Mesendoderm (in vitro differentiated cells): ENCODE data around the gene CACNA1H.
"Not testable (repeated sequence)": the region's sequence is repeated elsewhere in the genome, so short reads cannot be mapped to it uniquely, and the experiment has no call there.

Experiments
- DNase-seq: peaks from one replicate; pipeline ENCODE4 v3.0.0; 2013
- H2AK5ac ChIP-seq: 2 replicates; pipeline ENCODE4 v1.6.1; 2013; ENCODE audit warnings: low read length, inconsistent platforms
- H2BK120ac ChIP-seq: 2 replicates; pipeline ENCODE4 v1.6.1; 2013; ENCODE audit warnings: low read depth, mild to moderate bottlenecking, low read length, moderate library complexity, mixed read lengths
- H2BK15ac ChIP-seq: replicated peaks from 2 replicates; pipeline ENCODE4 v1.6.1; 2013; ENCODE audit warnings: low read depth, mild to moderate bottlenecking, moderate library complexity
- H2BK5ac ChIP-seq: 2 replicates; pipeline ENCODE4 v1.6.1; 2013; ENCODE audit warnings: low read length, inconsistent platforms
- H3K18ac ChIP-seq: 2 replicates; pipeline ENCODE4 v1.6.1; 2013; ENCODE audit warnings: mild to moderate bottlenecking, low read length, mixed read lengths
- H3K23ac ChIP-seq: one replicate; pipeline ENCODE4 v1.6.1; 2013; ENCODE audit warnings: low read length
- H3K27ac ChIP-seq: 2 replicates; pipeline ENCODE4 v1.5.1; 2013; ENCODE audit warnings: low read depth, mild to moderate bottlenecking, inconsistent platforms, low read length, moderate library complexity
- H3K27me3 ChIP-seq: 2 replicates; pipeline ENCODE4 v1.6.1; 2013; ENCODE audit warnings: low read length, control low read depth, mild to moderate bottlenecking, inconsistent platforms; ENCODE audit not compliant: insufficient read depth, poor library complexity
- H3K36me3 ChIP-seq: 2 replicates; pipeline ENCODE4 v1.6.1; 2013; ENCODE audit warnings: low read length, inconsistent platforms; ENCODE audit not compliant: control insufficient read depth, insufficient read depth
- H3K4ac ChIP-seq: one replicate; pipeline ENCODE4 v1.6.1; 2013; ENCODE audit warnings: low read depth, mild to moderate bottlenecking, low read length, moderate library complexity
- H3K4me1 ChIP-seq: 2 replicates; pipeline ENCODE4 v1.6.1; 2013; ENCODE audit warnings: low read depth, low read length, inconsistent platforms; ENCODE audit not compliant: control insufficient read depth
- H3K4me2 ChIP-seq: 2 replicates; pipeline ENCODE4 v1.6.1; 2013; ENCODE audit warnings: low read length
- H3K4me3 ChIP-seq: 2 replicates; pipeline ENCODE4 v1.5.1; 2013; ENCODE audit warnings: mild to moderate bottlenecking, low read length
- H3K56ac ChIP-seq: one replicate; pipeline ENCODE4 v1.6.1; 2013; ENCODE audit warnings: low read length
- H3K79me1 ChIP-seq: 2 replicates; pipeline ENCODE4 v1.6.1; 2013; ENCODE audit warnings: low read length, inconsistent platforms
- H3K79me2 ChIP-seq: 2 replicates; pipeline ENCODE4 v1.6.1; 2013; ENCODE audit warnings: mild to moderate bottlenecking, low read length; ENCODE audit not compliant: control insufficient read depth, insufficient read depth
- H3K9ac ChIP-seq: 2 replicates; pipeline ENCODE4 v1.6.1; 2013; ENCODE audit warnings: low read length, inconsistent platforms
- H4K5ac ChIP-seq: one replicate; pipeline ENCODE4 v1.6.1; 2013; ENCODE audit warnings: low read length
- H4K8ac ChIP-seq: one replicate; pipeline ENCODE4 v1.6.1; 2013; ENCODE audit warnings: low read depth, mild to moderate bottlenecking, control low read depth, low read length, moderate library complexity
- WGBS: extraction: QIAGEN DNeasy Blood & Tissue Kit; methylation state at CpG from one replicate; pipeline ENCODE4 v1.1.7; 2013; ENCODE audit warnings: low lambda C conversion rate, missing lambda C conversion rate; ENCODE audit not compliant: insufficient coverage; ENCODE audit errors: extremely low coverage; 5-methylcytosine and 5-hydroxymethylcytosine counted together

The CACNA1H gene

DNA sequence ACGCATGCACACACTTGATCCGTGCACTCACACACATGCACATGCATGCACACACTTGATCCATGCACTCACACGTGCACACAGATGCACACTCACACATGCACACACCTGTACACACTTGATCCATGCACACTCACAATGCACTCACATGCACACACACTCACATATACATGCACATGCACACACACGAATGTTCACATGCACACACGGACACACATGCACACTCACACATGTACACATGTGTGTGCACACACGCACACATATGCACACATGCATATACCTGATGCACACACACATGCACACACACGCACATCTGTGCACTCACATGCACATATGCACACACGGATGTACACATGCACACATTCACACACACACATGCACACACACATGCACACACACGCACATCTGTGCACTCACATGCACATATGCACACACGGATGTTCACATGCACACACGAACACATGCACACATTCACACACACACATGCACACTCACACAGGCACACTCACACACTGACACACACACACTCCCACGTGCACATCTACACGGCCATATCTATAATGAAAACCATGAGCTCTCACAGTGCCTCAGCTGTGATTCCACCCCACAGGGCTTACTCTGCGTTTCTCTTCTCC, 95.1 kb downstream of the CACNA1H start:
- not testable (repeated sequence) for H3K36me3 ChIP-seq, H3K27ac ChIP-seq, H3K79me2 ChIP-seq, H3K4me1 ChIP-seq, H2AK5ac ChIP-seq, H3K18ac ChIP-seq, H2BK15ac ChIP-seq, H3K4me3 ChIP-seq, H2BK5ac ChIP-seq, H3K79me1 ChIP-seq, H3K23ac ChIP-seq, H3K27me3 ChIP-seq, DNase-seq, H2BK120ac ChIP-seq, H4K8ac ChIP-seq, H3K9ac ChIP-seq, H3K4ac ChIP-seq, H3K56ac ChIP-seq, H4K5ac ChIP-seq, H3K4me2 ChIP-seq
- WGBS: no CpG with 5 or more reads among the region's 14 CpGs

- H3K56ac ChIP-seq, H3K27ac ChIP-seq, H3K79me2 ChIP-seq, H3K79me1 ChIP-seq, DNase-seq, H4K8ac ChIP-seq, H2BK15ac ChIP-seq, H3K23ac ChIP-seq, H2BK120ac ChIP-seq, H3K36me3 ChIP-seq, H3K4ac ChIP-seq, H3K27me3 ChIP-seq, H3K4me3 ChIP-seq, H2AK5ac ChIP-seq, H3K9ac ChIP-seq, H4K5ac ChIP-seq, H2BK5ac ChIP-seq, H3K4me2 ChIP-seq, H3K18ac ChIP-seq, H3K4me1 ChIP-seq: not testable (repeated sequence)
- no CpG with 5 or more reads among the region's 43 CpGs for WGBS
Observed at GRCh38 chr16:1249031-1249755, 96.3 kb downstream of the CACNA1H start.

DNA sequence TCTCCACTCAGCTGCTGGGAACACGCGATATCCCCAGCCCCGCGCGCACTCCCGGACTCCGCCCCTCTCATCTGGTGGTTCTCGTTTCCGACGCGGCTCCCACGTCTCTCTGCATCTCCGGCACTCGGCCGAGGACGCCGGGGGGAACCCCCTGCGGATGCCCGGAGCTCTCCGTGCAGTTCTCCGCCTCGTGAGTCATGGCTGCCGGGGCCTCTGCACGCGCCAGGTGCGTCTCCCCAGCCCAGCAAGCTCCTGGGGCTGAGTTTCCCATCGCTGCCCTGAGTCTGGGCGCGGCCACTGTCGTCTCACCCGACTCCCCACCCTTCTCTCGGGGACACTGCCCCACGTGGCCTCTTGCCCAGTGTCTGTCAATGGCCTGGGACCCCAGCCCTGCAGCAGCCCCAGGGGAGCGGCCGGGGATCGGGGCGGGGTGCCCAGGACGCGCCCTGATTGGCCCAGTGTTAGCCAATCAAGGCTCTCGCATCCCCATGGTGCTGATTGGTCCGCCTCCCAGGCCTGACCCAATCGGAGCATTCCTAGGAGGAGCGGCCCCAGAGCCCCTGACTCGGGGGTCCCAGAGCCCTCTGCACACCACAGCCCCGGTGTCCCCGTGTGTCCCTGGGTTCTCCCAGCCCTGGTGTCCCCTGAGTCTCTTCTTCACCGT, 100.9 kb downstream of the CACNA1H start:
- H3K79me2 ChIP-seq, H3K56ac ChIP-seq: not testable (repeated sequence)
- whole genome bisulfite sequencing: no CpG with 5 or more reads among the region's 47 CpGs

GRCh38 chr16:1254821-1255220, 101.9 kb downstream of the CACNA1H start:
- not testable (repeated sequence) for H2AK5ac ChIP-seq, H3K36me3 ChIP-seq, H3K4me1 ChIP-seq, H3K79me1 ChIP-seq, H2BK120ac ChIP-seq, H3K4ac ChIP-seq, H2BK5ac ChIP-seq, H4K5ac ChIP-seq, H3K23ac ChIP-seq, H3K56ac ChIP-seq, H3K18ac ChIP-seq, H3K27ac ChIP-seq, H3K79me2 ChIP-seq, H3K4me2 ChIP-seq, H3K4me3 ChIP-seq, DNase-seq, H3K27me3 ChIP-seq, H4K8ac ChIP-seq, H3K9ac ChIP-seq, H2BK15ac ChIP-seq
- WGBS: no CpG with 5 or more reads among the region's 3 CpGs

More for the DNA sequence above, 100.9 kb downstream of the CACNA1H start:
- H4K8ac ChIP-seq, H3K4ac ChIP-seq, H3K36me3 ChIP-seq, H2BK120ac ChIP-seq, H3K27me3 ChIP-seq, H2BK15ac ChIP-seq, H2AK5ac ChIP-seq, H3K9ac ChIP-seq, H3K18ac ChIP-seq, H3K4me2 ChIP-seq, H3K79me1 ChIP-seq, H2BK5ac ChIP-seq, H3K4me1 ChIP-seq, H3K4me3 ChIP-seq, H4K5ac ChIP-seq, H3K23ac ChIP-seq, DNase-seq, H3K27ac ChIP-seq: not testable (repeated sequence)

DNA sequence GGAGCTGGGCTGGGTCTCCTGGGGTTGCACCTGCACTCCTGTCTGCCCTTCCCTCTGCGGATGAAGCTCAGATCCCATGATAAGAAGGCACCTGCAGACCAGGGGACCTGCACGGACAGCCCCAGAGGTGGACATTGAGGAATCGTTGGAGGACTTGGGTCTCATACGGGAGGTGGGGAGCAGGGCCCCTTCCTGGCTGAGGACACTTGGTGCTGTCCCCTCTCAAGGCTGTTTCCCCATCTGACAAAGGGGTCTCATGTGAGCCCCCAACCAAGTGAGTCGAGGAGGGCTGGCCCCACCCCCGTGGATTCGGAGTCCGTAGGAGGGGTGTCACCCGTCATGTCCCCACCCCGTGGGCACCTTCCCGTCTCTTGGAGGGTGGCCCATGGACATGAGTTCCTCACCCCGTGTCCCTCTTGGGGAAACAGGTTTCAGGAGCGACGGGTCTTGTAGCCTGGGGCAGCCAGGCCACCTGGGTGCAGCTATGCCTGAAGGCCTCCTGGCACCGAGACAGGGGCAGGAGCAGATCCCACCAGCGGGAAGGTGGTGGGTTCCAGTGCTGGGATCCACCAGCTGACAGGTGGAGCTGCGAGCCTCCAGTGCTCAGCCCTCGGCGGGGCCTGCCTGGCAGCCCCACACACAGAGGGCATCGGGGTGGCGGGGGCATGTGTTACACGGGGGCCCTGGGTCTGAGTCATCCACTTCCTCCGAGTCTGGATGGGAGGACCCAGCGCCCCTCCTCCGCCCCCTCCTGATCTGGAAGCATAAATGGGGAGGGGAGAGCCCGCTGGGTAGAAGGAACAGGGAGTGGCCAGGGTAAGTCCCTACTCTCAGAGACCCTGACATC, 102.6 kb downstream of the CACNA1H start, which contains the start of gene TPSD1:
Gene TPSD1 (plus strand): TSS at position 794 of the 847 bp plus-strand sequence. CDS start 212 bp downstream, outside the sequence.
- not testable (repeated sequence) for H3K79me2 ChIP-seq, H3K27ac ChIP-seq, H3K18ac ChIP-seq, DNase-seq, H3K56ac ChIP-seq, H3K4me3 ChIP-seq, H3K36me3 ChIP-seq, H2BK120ac ChIP-seq, H3K4me1 ChIP-seq, H3K4ac ChIP-seq, H3K23ac ChIP-seq, H2BK5ac ChIP-seq, H2AK5ac ChIP-seq, H3K79me1 ChIP-seq, H3K4me2 ChIP-seq, H4K5ac ChIP-seq, H4K8ac ChIP-seq, H3K9ac ChIP-seq, H2BK15ac ChIP-seq
- H3K27me3 ChIP-seq: peaks cover 16% of the 10 kb centered on the region
- WGBS: no CpG with 5 or more reads among the region's 26 CpGs
